Ishikawa (cell line): Measurements from ENCODE around the gene AKR1A1.

Experiments
- CEBPB ChIP-seq: IDR thresholded peaks from 2 replicates; pipeline ENCODE4 v1.6.1; 2012
- CREB1 ChIP-seq: IDR thresholded peaks from 2 replicates; pipeline ENCODE4 v1.6.1; 2012; ENCODE audit warnings: low read depth
- EGR1 ChIP-seq: IDR thresholded peaks from 2 replicates; pipeline ENCODE4 v1.6.1; 2012
- EP300 ChIP-seq: IDR thresholded peaks from 2 replicates; pipeline ENCODE4 v1.6.1; 2012; ENCODE audit warnings: borderline replicate concordance
- FOXM1 ChIP-seq: IDR thresholded peaks from 2 replicates; pipeline ENCODE4 v1.6.1; 2012; ENCODE audit warnings: low read depth, borderline replicate concordance
- NFIC ChIP-seq: IDR thresholded peaks from 2 replicates; pipeline ENCODE4 v1.6.1; 2012
- RAD21 ChIP-seq: IDR thresholded peaks from 2 replicates; pipeline ENCODE4 v1.6.1; 2012; ENCODE audit warnings: low read depth
- TAF1 ChIP-seq: IDR thresholded peaks from 2 replicates; pipeline ENCODE4 v1.6.1; 2012; ENCODE audit warnings: low read depth, mild to moderate bottlenecking
- TCF12 ChIP-seq: IDR thresholded peaks from 2 replicates; pipeline ENCODE4 v1.6.1; 2012; ENCODE audit warnings: low read depth
- TEAD4 ChIP-seq: IDR thresholded peaks from 2 replicates; pipeline ENCODE4 v1.6.1; 2012
- YY1 ChIP-seq: IDR thresholded peaks from 2 replicates; pipeline ENCODE4 v1.6.1; 2012; ENCODE audit warnings: low read depth
- ZBTB7A ChIP-seq: IDR thresholded peaks from 2 replicates; pipeline ENCODE4 v1.6.1; 2012; ENCODE audit warnings: low read depth
- TF ChIP-seq, protein P1 (sequence below): IDR thresholded peaks from 2 replicates; pipeline ENCODE4 v1.6.1; 2012
- TF ChIP-seq, protein P2 (sequence below): IDR thresholded peaks from 2 replicates; pipeline ENCODE4 v1.6.1; 2012
- TF ChIP-seq, protein P3 (sequence below): IDR thresholded peaks from 2 replicates; pipeline ENCODE4 v1.6.1; 2012; ENCODE audit warnings: low read depth, mild to moderate bottlenecking

The AKR1A1 gene

DNA sequence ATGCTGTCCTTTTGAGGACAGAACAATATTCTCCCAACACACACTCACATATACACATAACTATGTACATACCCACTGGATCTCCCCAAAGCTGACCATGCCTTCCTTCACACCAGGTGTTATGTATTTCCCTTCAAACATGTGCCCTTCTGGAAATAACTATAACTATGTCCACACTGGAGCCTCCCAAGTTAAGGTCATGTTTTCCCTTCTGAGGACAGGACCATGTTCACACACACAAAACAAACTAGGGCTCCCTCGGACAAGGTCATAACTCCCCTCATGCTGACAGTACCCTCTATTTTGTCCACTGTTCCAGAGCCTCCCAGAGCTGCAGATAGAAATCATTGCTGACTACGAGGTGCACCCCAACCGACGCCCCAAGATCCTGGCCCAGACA lies 42.7 kb upstream of the AKR1A1 start:
- TF ChIP-seq TEAD4: no peak
- TF ChIP-seq YY1: no peak
- TF ChIP-seq ZBTB7A: no peak
- no peak for TF ChIP-seq EP300
- TF ChIP-seq, protein P1, sequence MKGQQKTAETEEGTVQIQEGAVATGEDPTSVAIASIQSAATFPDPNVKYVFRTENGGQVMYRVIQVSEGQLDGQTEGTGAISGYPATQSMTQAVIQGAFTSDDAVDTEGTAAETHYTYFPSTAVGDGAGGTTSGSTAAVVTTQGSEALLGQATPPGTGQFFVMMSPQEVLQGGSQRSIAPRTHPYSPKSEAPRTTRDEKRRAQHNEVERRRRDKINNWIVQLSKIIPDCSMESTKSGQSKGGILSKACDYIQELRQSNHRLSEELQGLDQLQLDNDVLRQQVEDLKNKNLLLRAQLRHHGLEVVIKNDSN: no peak

DNA sequence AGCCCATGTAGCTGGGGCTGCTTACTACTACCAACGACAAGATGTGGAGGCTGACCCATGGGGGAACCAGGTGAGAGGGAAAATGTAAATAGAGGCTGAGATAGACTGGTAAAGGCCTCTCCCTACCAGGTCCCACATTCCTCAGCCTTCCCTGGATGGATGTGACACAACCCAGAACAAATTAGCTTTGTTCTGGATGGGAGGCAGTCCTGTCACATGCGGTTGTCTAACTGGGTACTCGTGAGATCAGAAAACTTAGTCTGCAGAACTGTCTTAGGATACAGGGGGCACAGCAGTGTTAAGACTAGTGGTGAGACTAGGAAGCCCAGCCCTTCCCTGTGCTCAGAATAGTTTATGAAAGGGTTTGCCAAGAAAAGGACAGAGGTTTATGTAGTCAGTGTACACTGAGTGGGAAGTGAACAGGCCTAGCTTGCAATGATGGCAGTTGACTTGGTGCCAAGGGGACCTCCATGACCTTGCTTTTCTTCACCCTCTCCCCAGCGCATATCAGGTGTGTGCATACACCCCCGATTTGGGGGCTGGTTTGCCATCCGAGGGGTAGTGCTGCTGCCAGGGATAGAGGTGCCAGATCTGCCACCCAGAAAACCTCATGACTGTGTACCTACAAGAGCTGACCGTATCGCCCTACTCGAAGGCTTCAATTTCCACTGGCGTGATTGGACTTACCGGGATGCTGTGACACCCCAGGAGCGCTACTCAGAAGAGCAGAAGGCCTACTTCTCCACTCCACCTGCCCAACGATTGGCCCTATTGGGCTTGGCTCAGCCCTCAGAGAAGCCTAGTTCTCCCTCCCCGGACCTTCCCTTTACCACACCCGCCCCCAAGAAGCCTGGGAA lies 42.1 kb upstream of the AKR1A1 start:
- no peak for TF ChIP-seq TAF1
- no peak for TF ChIP-seq EP300
- peak; percentile 12; the same call in 1 of the 2 replicates for TF ChIP-seq TEAD4
- TF ChIP-seq, protein P2, sequence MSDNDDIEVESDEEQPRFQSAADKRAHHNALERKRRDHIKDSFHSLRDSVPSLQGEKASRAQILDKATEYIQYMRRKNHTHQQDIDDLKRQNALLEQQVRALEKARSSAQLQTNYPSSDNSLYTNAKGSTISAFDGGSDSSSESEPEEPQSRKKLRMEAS: no peak

DNA sequence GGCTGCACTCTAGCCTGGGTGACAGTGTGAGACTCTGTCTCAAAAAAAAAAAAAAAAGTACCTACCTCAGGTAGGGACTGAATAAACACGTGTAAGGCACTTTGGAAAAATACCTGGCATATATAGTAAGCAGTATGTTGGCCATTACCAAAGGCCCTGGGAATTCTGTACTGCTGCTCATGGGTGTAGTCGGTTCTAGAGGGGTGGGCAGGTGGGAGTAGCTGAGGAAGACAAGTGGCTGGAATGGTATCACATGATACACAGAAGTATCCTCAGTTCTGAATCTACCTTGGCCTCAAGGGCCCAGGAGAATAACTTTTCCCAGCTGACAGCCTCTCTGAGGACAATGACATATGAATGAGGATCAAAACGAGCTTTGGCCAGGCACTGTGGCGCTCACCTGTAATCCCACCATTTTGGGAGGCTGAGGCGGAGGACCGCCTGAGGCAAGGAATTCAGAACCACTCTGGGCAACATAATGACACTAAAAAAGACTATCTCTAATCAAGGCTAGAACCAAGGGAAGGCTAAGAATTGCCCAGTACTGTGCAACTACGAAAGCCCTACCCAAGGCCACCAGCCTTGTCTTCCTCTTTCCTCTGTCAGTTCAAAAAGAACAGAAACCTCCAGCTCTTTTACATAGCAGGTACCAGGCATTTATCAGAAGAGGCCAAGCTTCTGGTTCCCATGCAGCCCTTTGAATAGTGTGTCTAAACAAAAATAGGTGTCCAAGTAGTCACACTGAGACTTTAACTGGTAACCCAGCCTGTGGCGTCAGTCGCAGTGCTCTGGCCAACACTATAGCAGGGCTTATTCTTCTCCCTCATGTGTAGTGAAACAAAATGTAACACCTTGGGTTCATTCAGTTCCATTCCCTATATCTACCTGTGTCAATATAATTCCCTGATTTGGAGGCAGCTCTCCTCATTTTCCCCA lies 40.3 kb upstream of the AKR1A1 start:
- TF ChIP-seq ZBTB7A (no peak), CREB1 (no peak), TAF1 (no peak), EGR1 (no peak), RAD21 (no peak), EP300 (no peak), FOXM1 (no peak), CEBPB (no peak), YY1 (no peak), TEAD4 (no peak), NFIC (no peak), TCF12 (no peak)
- TF ChIP-seq, protein P1: no peak
- TF ChIP-seq, protein P2: no peak
- TF ChIP-seq, protein P3, sequence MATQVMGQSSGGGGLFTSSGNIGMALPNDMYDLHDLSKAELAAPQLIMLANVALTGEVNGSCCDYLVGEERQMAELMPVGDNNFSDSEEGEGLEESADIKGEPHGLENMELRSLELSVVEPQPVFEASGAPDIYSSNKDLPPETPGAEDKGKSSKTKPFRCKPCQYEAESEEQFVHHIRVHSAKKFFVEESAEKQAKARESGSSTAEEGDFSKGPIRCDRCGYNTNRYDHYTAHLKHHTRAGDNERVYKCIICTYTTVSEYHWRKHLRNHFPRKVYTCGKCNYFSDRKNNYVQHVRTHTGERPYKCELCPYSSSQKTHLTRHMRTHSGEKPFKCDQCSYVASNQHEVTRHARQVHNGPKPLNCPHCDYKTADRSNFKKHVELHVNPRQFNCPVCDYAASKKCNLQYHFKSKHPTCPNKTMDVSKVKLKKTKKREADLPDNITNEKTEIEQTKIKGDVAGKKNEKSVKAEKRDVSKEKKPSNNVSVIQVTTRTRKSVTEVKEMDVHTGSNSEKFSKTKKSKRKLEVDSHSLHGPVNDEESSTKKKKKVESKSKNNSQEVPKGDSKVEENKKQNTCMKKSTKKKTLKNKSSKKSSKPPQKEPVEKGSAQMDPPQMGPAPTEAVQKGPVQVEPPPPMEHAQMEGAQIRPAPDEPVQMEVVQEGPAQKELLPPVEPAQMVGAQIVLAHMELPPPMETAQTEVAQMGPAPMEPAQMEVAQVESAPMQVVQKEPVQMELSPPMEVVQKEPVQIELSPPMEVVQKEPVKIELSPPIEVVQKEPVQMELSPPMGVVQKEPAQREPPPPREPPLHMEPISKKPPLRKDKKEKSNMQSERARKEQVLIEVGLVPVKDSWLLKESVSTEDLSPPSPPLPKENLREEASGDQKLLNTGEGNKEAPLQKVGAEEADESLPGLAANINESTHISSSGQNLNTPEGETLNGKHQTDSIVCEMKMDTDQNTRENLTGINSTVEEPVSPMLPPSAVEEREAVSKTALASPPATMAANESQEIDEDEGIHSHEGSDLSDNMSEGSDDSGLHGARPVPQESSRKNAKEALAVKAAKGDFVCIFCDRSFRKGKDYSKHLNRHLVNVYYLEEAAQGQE: no peak

DNA sequence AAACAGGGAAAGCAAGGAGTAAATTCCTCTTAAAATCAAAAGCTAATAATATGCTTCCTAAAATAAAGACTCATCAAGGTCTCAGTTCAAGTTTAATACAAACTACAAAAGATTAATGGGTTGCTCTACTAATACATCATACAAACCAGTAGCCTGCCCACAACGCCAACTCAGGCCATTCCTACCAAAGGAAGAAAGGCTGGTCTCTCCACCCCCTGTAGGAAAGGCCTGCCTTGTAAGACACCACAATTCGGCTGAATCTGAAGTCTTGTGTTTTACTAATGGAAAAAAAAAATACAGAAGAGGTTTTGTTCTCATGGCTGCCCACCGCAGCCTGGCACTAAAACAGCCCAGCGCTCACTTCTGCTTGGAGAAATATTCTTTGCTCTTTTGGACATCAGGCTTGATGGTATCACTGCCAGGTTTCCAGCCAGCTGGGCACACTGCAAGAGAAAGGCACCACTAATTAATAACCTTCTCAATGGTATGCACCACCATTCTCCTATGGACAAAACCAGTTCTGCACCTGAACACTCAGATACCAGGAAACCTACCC lies 39.6 kb upstream of the AKR1A1 start:
- TF ChIP-seq RAD21: no peak
- no peak for TF ChIP-seq TAF1
- TF ChIP-seq CREB1: no peak
- TF ChIP-seq TEAD4: no peak
- no peak for TF ChIP-seq CEBPB
- no peak for TF ChIP-seq TCF12
- no peak for TF ChIP-seq YY1

DNA sequence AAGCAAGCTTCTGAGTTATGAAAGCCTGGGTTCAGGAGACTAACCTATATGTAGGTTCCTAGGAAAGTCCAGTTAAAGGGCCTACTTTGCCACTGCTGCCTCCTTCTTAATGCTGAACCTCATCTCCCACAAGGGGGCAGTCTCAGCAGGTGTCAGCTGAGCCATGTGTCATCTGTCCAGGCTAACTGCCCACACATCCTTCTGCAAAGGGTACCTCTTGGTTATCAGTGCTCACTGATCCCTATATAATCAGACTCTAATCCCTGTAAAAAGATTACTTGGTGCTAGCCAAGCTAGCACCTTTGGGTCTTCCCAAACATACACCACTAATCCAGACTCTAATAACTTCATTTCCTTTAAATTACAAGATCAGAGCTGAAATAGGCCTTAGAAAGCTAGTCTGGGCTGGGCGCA lies 38.0 kb upstream of the AKR1A1 start:
- TF ChIP-seq CREB1 (no peak), TCF12 (no peak), TAF1 (no peak), RAD21 (peak; percentile 63)
- TF ChIP-seq, protein P2: no peak
- TF ChIP-seq, protein P3: no peak
